Activated CD4-positive, alpha-beta memory T cell treated with anti-CD3 and anti-CD28 coated beads for 36 hours (primary cell): Measurements from ENCODE around the gene C19orf81. TPM values are rescaled to one million over a fixed set of nuclear protein-coding genes. Genes with fewer than 3 reads are reported as not detected.

Experiments used
- CTCF ChIA-PET: fragments of 350-600 bp; sonication (Branson Sonifier 250); formaldehyde crosslinking; loops from one replicate; lab custom pipeline; 2021; ENCODE audit warnings: antibody characterized with exemption, inconsistent platforms; lab: Charles Lee
- POLR2A ChIA-PET: fragments of 350-600 bp; sonication (Branson Sonifier 250); formaldehyde crosslinking; loops from one replicate; lab custom pipeline; 2021; ENCODE audit warnings: antibody characterized with exemption; lab: Charles Lee
- DNase-seq: peaks from one replicate; pipeline ENCODE4 v3.0.0-alpha.2; 2020
- H3K27ac Mint-ChIP-seq: one replicate; pipeline ENCODE4 v1.8.0; 2021; ENCODE audit warnings: mixed read lengths
- H3K27me3 Mint-ChIP-seq: one replicate; pipeline ENCODE4 v1.8.0; 2021; ENCODE audit warnings: mixed read lengths
- H3K36me3 Mint-ChIP-seq: one replicate; pipeline ENCODE4 v1.8.0; 2021; ENCODE audit warnings: mixed read lengths
- H3K4me1 Mint-ChIP-seq: one replicate; pipeline ENCODE4 v1.8.0; 2021; ENCODE audit warnings: low read depth, mixed read lengths
- H3K4me3 Mint-ChIP-seq: one replicate; pipeline ENCODE4 v1.8.0; 2021; ENCODE audit warnings: mild to moderate bottlenecking, mixed read lengths
- H3K9me3 Mint-ChIP-seq: one replicate; pipeline ENCODE4 v1.8.0; 2021; ENCODE audit warnings: mixed read lengths
- intact Hi-C: fragments of 100-400 bp; cut with micrococcal nuclease; formaldehyde crosslinking; loops from one replicate; pipeline ENCODE4 v1.15.1; 2023
- total RNA-seq, 2 experiments: library from RNA; stranded (reverse); gene quantifications; one replicate each; pipeline ENCODE4 v1.2.3, GENCODE V29; 2021

The C19orf81 gene
- total RNA-seq, 2 experiments from 2014 or later, result 0.69 TPM; not detected in 1

DNA sequence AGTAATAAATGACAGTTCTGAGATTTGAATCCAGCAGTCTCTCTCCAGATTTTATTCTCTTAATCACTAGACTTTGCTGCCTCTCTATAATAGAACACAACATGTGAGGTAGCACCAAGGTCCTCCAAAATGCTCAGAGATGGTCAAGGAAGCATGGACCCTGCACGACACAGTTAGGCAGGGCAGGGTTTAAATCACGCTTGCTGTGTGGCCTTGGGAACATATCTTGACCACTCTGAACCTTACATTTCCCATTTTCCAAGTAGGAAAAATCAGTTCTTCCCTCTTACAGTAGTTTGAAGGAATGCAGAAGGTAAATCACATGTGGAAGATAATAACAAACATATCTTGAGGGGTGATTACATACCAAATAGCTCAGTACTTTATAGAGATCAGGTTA lies 15.9 kb upstream of the C19orf81 start:
- no peak overlapping the region for H3K27ac Mint-ChIP-seq
- H3K9me3 Mint-ChIP-seq, result peaks cover 28% of the 10 kb centered on the region
- no peaks in the 10 kb centered on the region for H3K4me1 Mint-ChIP-seq
- peaks cover 36% of the 10 kb centered on the region for H3K27me3 Mint-ChIP-seq
- POLR2A ChIA-PET, result no interaction called here
- intact Hi-C loops, result no loop called here
- CTCF ChIA-PET, result interaction anchor here (1.2 kb wide), 1 partner anchor 77 kb away, joined by 3 read pairs; no protein-coding TSS in a partner anchor
- H3K4me3 Mint-ChIP-seq, result no peak overlapping the region
- DNase-seq, result no peak
- H3K36me3 Mint-ChIP-seq, result peaks cover 4% of the 10 kb centered on the region

- Mint-ChIP-seq H3K4me3 (no peak overlapping the region), H3K27ac (no peak overlapping the region), H3K36me3 (peaks cover 4% of the 10 kb centered on the region), H3K27me3 (peaks cover 39% of the 10 kb centered on the region), H3K9me3 (peaks cover 28% of the 10 kb centered on the region), H3K4me1 (peaks cover 3% of the 10 kb centered on the region)
- intact Hi-C loops, result no loop called here
- no peak for DNase-seq
- ChIA-PET POLR2A (no interaction called here), CTCF (interaction anchor here (1.2 kb wide), 1 partner anchor 78 kb away, joined by 3 read pairs; no protein-coding TSS in a partner anchor)
These were observed 15.3 kb upstream of the C19orf81 start for GRCh38 chr19:50633973-50634372.

GRCh38 chr19:50636317-50637085 lies 12.7 kb upstream of the C19orf81 start:
- peaks cover 28% of the 10 kb centered on the region for H3K9me3 Mint-ChIP-seq
- DNase-seq, result no peak
- intact Hi-C loops, result no loop called here
- ChIA-PET POLR2A (no interaction called here), CTCF (no interaction called here)
- H3K27ac Mint-ChIP-seq, result no peak overlapping the region
- H3K27me3 Mint-ChIP-seq, result peaks cover 45% of the 10 kb centered on the region
- H3K4me1 Mint-ChIP-seq, result peaks cover 3% of the 10 kb centered on the region
- H3K36me3 Mint-ChIP-seq, result peaks cover 4% of the 10 kb centered on the region
- H3K4me3 Mint-ChIP-seq, result no peak overlapping the region

GRCh38 chr19:50638600-50638999 lies 10.6 kb upstream of the C19orf81 start:
- peaks cover 4% of the 10 kb centered on the region for H3K36me3 Mint-ChIP-seq
- no peak for DNase-seq
- peaks cover 3% of the 10 kb centered on the region for H3K4me1 Mint-ChIP-seq
- CTCF ChIA-PET, result no interaction called here
- no peak overlapping the region for H3K27ac Mint-ChIP-seq
- no peak overlapping the region for H3K4me3 Mint-ChIP-seq
- peaks cover 21% of the 10 kb centered on the region for H3K9me3 Mint-ChIP-seq
- POLR2A ChIA-PET, result no interaction called here
- intact Hi-C loops, result no loop called here
- H3K27me3 Mint-ChIP-seq, result peaks cover 50% of the 10 kb centered on the region

- H3K27ac Mint-ChIP-seq, result no peak within 1 kb of the TSS
- H3K4me1 Mint-ChIP-seq, result peaks cover 3% of the 10 kb centered on the region
- peak; percentile 30 for DNase-seq
- intact Hi-C loops, result no loop called here
- CTCF ChIA-PET, result no interaction called here
- H3K36me3 Mint-ChIP-seq, result peaks cover 4% of the 10 kb centered on the region
- peaks cover 49% of the 10 kb centered on the region for H3K27me3 Mint-ChIP-seq
- H3K4me3 Mint-ChIP-seq, result peak within 1 kb of the TSS; percentile 10
- POLR2A ChIA-PET, result no interaction called here
- H3K9me3 Mint-ChIP-seq, result peaks cover 13% of the 10 kb centered on the region
These were observed 9.8 kb upstream of the C19orf81 start, which contains the start of gene SYT3 for GRCh38 chr19:50639121-50640112. TSS of gene SYT3 (minus strand) at chr19:50639881. CDS start at chr19:50637411, 2,470 bp downstream.

DNA sequence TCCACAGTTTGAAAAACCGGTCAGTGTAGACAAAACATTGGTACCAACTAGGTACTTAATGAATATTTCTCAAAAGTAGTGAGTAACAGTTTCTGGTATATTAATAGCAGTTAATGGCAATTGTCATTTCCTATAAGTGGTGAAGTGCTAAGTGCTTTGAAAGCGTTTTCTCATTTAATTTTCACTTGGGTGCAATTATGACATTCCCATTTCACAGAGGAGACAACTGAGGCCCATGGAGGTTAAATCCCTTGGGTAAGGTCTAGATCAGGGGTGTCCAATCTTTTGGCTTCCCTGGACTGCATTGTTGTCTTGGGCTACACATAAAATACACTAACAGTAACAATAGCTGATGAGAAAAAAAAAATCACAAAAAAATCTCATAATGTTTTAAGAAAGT lies 8.9 kb upstream of the C19orf81 start:
- CTCF ChIA-PET, result no interaction called here
- no peak overlapping the region for H3K4me3 Mint-ChIP-seq
- intact Hi-C loops, result no loop called here
- no peak overlapping the region for H3K27ac Mint-ChIP-seq
- POLR2A ChIA-PET, result no interaction called here
- no peak for DNase-seq
- H3K4me1 Mint-ChIP-seq, result peaks cover 3% of the 10 kb centered on the region
- peaks cover 46% of the 10 kb centered on the region for H3K27me3 Mint-ChIP-seq
- H3K36me3 Mint-ChIP-seq, result peaks cover 2% of the 10 kb centered on the region
- peaks cover 8% of the 10 kb centered on the region for H3K9me3 Mint-ChIP-seq

GRCh38 chr19:50644315-50644915 lies 4.8 kb upstream of the C19orf81 start:
- H3K4me3 Mint-ChIP-seq, result no peak overlapping the region
- peaks cover 25% of the 10 kb centered on the region for H3K27me3 Mint-ChIP-seq
- POLR2A ChIA-PET, result no interaction called here
- CTCF ChIA-PET, result no interaction called here
- H3K27ac Mint-ChIP-seq, result no peak overlapping the region
- DNase-seq, result no peak
- H3K4me1 Mint-ChIP-seq, result no peaks in the 10 kb centered on the region
- no peaks in the 10 kb centered on the region for H3K36me3 Mint-ChIP-seq
- no peaks in the 10 kb centered on the region for H3K9me3 Mint-ChIP-seq
- intact Hi-C loops, result no loop called here

DNA sequence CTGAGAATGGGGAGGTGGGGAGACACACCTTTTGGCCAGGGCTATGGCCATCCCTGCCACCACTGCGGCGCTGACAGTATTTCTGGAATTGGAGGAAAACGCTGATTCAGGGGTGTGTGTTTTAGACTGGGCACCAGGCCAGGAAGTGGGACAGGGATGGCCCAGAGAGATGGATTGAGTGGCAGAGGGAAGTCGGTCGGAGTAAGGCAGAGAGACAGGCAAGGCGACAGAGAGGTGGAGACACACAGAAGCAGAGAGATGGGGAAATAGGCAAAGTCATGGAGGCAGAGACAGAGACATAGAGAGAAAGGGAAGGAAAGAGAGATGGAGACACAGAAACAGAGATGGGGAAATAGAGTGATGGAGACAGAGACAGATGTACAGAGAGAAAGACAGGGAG lies 4.1 kb upstream of the C19orf81 start:
- intact Hi-C loops, result no loop called here
- Mint-ChIP-seq H3K27ac (no peak overlapping the region), H3K27me3 (peaks cover 26% of the 10 kb centered on the region), H3K4me3 (no peak overlapping the region), H3K4me1 (no peaks in the 10 kb centered on the region), H3K9me3 (no peaks in the 10 kb centered on the region), H3K36me3 (no peaks in the 10 kb centered on the region)
- CTCF ChIA-PET, result no interaction called here
- POLR2A ChIA-PET, result no interaction called here
- no peak for DNase-seq

GRCh38 chr19:50646074-50646807 lies 3.0 kb upstream of the C19orf81 start:
- Mint-ChIP-seq H3K27ac (no peak overlapping the region), H3K36me3 (no peaks in the 10 kb centered on the region), H3K9me3 (no peaks in the 10 kb centered on the region), H3K4me3 (no peak overlapping the region), H3K27me3 (peaks cover 21% of the 10 kb centered on the region), H3K4me1 (no peaks in the 10 kb centered on the region)
- ChIA-PET POLR2A (no interaction called here), CTCF (no interaction called here)
- DNase-seq, result no peak
- intact Hi-C loops, result no loop called here

- ChIA-PET CTCF (no interaction called here), POLR2A (no interaction called here)
- no peak overlapping the region for H3K4me3 Mint-ChIP-seq
- H3K4me1 Mint-ChIP-seq, result no peaks in the 10 kb centered on the region
- peaks cover 20% of the 10 kb centered on the region for H3K27me3 Mint-ChIP-seq
- intact Hi-C loops, result no loop called here
- DNase-seq, result no peak
- H3K9me3 Mint-ChIP-seq, result no peaks in the 10 kb centered on the region
- H3K27ac Mint-ChIP-seq, result no peak overlapping the region
- no peaks in the 10 kb centered on the region for H3K36me3 Mint-ChIP-seq
These were observed 1.2 kb upstream of the C19orf81 start for GRCh38 chr19:50647879-50648615.

GRCh38 chr19:50648659-50649058 lies 586 bp upstream of the C19orf81 start:
- ChIA-PET CTCF (no interaction called here), POLR2A (no interaction called here)
- Mint-ChIP-seq H3K27ac (no peak overlapping the region), H3K9me3 (no peaks in the 10 kb centered on the region), H3K36me3 (no peaks in the 10 kb centered on the region), H3K27me3 (peaks cover 24% of the 10 kb centered on the region), H3K4me1 (no peaks in the 10 kb centered on the region), H3K4me3 (no peak overlapping the region)
- no peak for DNase-seq
- intact Hi-C loops, result no loop called here
